Measurements from ENCODE around the gene MTA1. TPM values are rescaled to one million over a fixed set of nuclear protein-coding genes. Genes with fewer than 3 reads are reported as not detected.

Gene MTA1
- total and polyA plus RNA-seq, 2 of the 8 experiments (the other 6 are each of a cell fraction or from before 2014, with no cell fraction given), result 73.9 to 221 TPM

DNA sequence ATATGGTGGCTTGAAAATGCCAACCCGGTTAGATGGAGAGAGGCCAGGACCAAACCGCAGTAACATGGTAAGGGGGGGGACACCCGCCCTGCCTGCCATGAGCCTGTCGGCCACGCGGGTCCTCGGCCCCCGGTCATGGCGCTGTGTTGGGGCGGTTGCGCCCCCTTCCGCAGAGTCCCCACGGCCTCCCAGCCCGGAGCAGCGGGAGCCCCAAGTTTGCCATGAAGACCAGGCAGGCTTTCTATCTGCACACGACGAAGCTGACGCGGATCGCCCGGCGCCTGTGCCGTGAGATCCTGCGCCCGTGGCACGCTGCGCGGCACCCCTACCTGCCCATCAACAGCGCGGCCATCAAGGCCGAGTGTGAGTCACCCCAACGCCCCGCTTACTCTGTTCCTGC is 44.9 kb downstream of the MTA1 start:
- WGBS, 2 experiments (ENCODE audit: extremely low coverage in 1 of 2, insufficient coverage in 1 of 2, insufficient read length in 1 of 2, insufficient replicate concordance in 2 of 2, low coverage in 1 of 2, low lambda C conversion rate in 2 of 2, missing lambda C conversion rate in 1 of 2), result 88% methylated on average over 33 of the region's 33 CpGs; no CpG with 5 or more reads in 1 of the 2 experiments
- no peak overlapping the region for H3K9ac ChIP-seq (replicated peaks in 1 of 4; ENCODE audit: extremely low read depth in 1 of 4, low read depth in 3 of 4, low read length in 3 of 4)

More for the DNA sequence above, 44.9 kb downstream of the MTA1 start:
- no peak overlapping the region for H4K91ac ChIP-seq (replicated peaks; ENCODE audit: insufficient read length, low read length)
- H3K4me1 ChIP-seq (replicated peaks in 1 of 4; ENCODE audit: control insufficient read depth in 3 of 4, insufficient read depth in 4 of 4, low read length in 3 of 4), result peaks cover 0 to 8% (median 1%) of the 10 kb centered on the region in 4 experiments; a peak in 3 of 7 replicates
- H3K4ac ChIP-seq (replicated peaks; ENCODE audit: insufficient read length, low read depth, low read length), result no peak overlapping the region
- no peak overlapping the region for H2AK5ac ChIP-seq (ENCODE audit: low read depth, low read length)
- ChIA-PET CTCF (ENCODE audit: partially characterized antibody) (interaction anchor here (0.6 to 1.9 kb wide), 5 partner anchors 16 to 159 kb away, joined by 3 to 5 read pairs (median 5); no protein-coding TSS in a partner anchor), POLR2A (ENCODE audit: partially characterized antibody) (no interaction called here)
- no peak overlapping the region for H3K23ac ChIP-seq (ENCODE audit: insufficient read length)
- H4K8ac ChIP-seq (ENCODE audit: extremely low read depth, insufficient read depth, low read length), result no peak overlapping the region; the same call in 1 of the 2 replicates
- H3K9me3 ChIP-seq (ENCODE audit: insufficient read depth in 2 of 2, low read depth in 1 of 2, low read length in 1 of 2), result no peaks in the 10 kb centered on the region
- peaks cover 11 to 32% of the 10 kb centered on the region in 2 experiments for H4K20me1 ChIP-seq (replicated peaks in 1 of 2; ENCODE audit: control insufficient read depth in 1 of 2, insufficient read depth in 2 of 2, low read length in 2 of 2)
- H2AFZ ChIP-seq (ENCODE audit: low read length), result no peak overlapping the region
- FAIRE-seq (no peak), DNase-seq (ENCODE audit: low read depth in 1 of 2, low spot score in 2 of 2) (no peak)
- H3K14ac ChIP-seq (ENCODE audit: insufficient read length), result no peak overlapping the region
- no peak overlapping the region for H4K5ac ChIP-seq (ENCODE audit: insufficient read length, low read depth, low read length)
- no peak overlapping the region for H3K56ac ChIP-seq (replicated peaks; ENCODE audit: insufficient read length, low read depth, low read length)
- H3K27me3 ChIP-seq (replicated peaks in 1 of 4; ENCODE audit: control insufficient read depth in 3 of 4, extremely low read depth in 1 of 4, insufficient read depth in 3 of 4, low read length in 3 of 4), result no peaks in the 10 kb centered on the region
- H3K79me1 ChIP-seq (ENCODE audit: low read depth, low read length), result no peaks in the 10 kb centered on the region
- H3K4me2 ChIP-seq (ENCODE audit: insufficient read depth in 1 of 2, low read depth in 2 of 2, low read length in 2 of 2), result no peak overlapping the region
- H2BK15ac ChIP-seq (ENCODE audit: low read length), result no peak overlapping the region
- no peak overlapping the region for H2BK12ac ChIP-seq (ENCODE audit: low read depth, low read length)
- H2BK120ac ChIP-seq (replicated peaks; ENCODE audit: low read depth, low read length), result no peak overlapping the region
- H2BK20ac ChIP-seq (ENCODE audit: low read length), result no peak overlapping the region
- H3K27ac ChIP-seq (ENCODE audit: low read depth, low read length), result no peak overlapping the region
- H3K18ac ChIP-seq (ENCODE audit: extremely low read depth, low read length), result no peak overlapping the region
- peaks cover 14 to 84% (median 41%) of the 10 kb centered on the region in 4 experiments; a peak in 7 of 8 replicates for H3K36me3 ChIP-seq (ENCODE audit: control insufficient read depth in 2 of 4, insufficient read depth in 4 of 4, low read length in 3 of 4)
- H3K4me3 ChIP-seq (ENCODE audit: extremely low read depth in 1 of 4, insufficient read depth in 2 of 4, low read depth in 3 of 4, low read length in 4 of 4), result no peak overlapping the region
- no peaks in the 10 kb centered on the region for H3K23me2 ChIP-seq (ENCODE audit: low read depth, low read length)
- no peak overlapping the region for H2BK5ac ChIP-seq (ENCODE audit: low read depth, low read length)
- no peaks in the 10 kb centered on the region; a peak in 1 of 4 replicates for H3K79me2 ChIP-seq (ENCODE audit: control insufficient read depth in 1 of 2, insufficient read depth in 2 of 2, low read length in 2 of 2)

Measured in H1 (cell line).